PC-3 (cell line): ENCODE measurements around the gene TMEM17.

Experiments used
- CTCF ChIP-seq: fragments of 300-600 bp; sonication (generic); conservative IDR thresholded peaks from 2 replicates; pipeline ENCODE4 v1.5.1; 2017; ENCODE audit warnings: antibody characterized with exemption, low read depth, mild to moderate bottlenecking, low read length
- EZH2 ChIP-seq: fragments of 300-600 bp; sonication (generic); IDR thresholded peaks from one replicate; pipeline ENCODE4 v1.6.1; 2017; ENCODE audit warnings: antibody characterized with exemption, mild to moderate bottlenecking, low read length; ENCODE audit not compliant: unreplicated experiment

GRCh38 chr2:62469114-62469513 lies 36.9 kb downstream of the TMEM17 start:
- TF ChIP-seq CTCF: no peak
- no peak for TF ChIP-seq EZH2
